Smooth muscle cell (in vitro differentiated cells): ENCODE measurements around the gene CBX7. TPM values are rescaled to one million over a fixed set of nuclear protein-coding genes. Genes with fewer than 3 reads are reported as not detected.

Experiments
- DNase-seq: peaks from one replicate; lab custom pipeline; 2025; ENCODE audit not compliant: unreplicated experiment; lab: John Stamatoyannopoulos, UW
- H2AFZ ChIP-seq: fragments of 200-600 bp; sonication (generic); 2 replicates; pipeline ENCODE4 v1.6.0; 2016; ENCODE audit warnings: antibody characterized with exemption, low read depth, mild to moderate bottlenecking
- H3F3A ChIP-seq: fragments of 200-600 bp; sonication (generic); 2 replicates; pipeline ENCODE4 v1.6.0; 2017; ENCODE audit warnings: antibody characterized with exemption, low read depth
- H3K27ac ChIP-seq: fragments of 200-600 bp; sonication (generic); 2 replicates; pipeline ENCODE4 v1.5.1; 2016; ENCODE audit warnings: low read depth, mild to moderate bottlenecking
- H3K27me3 ChIP-seq: fragments of 200-600 bp; sonication (generic); 2 replicates; pipeline ENCODE4 v1.6.1; 2016; ENCODE audit warnings: low read depth, mild to moderate bottlenecking
- H3K36me3 ChIP-seq: fragments of 200-600 bp; sonication (generic); 2 replicates; pipeline ENCODE4 v1.5.1; 2016; ENCODE audit warnings: low read depth
- H3K4me1 ChIP-seq: fragments of 200-600 bp; sonication (generic); 2 replicates; pipeline ENCODE4 v1.5.1; 2016; ENCODE audit warnings: low read depth
- H3K4me2 ChIP-seq: fragments of 200-600 bp; sonication (generic); 2 replicates; pipeline ENCODE4 v1.6.0; 2016; ENCODE audit warnings: mild to moderate bottlenecking
- H3K4me3 ChIP-seq: fragments of 200-600 bp; sonication (generic); 2 replicates; pipeline ENCODE4 v1.5.1; 2016; ENCODE audit warnings: mild to moderate bottlenecking
- H3K79me2 ChIP-seq: fragments of 200-600 bp; sonication (generic); 2 replicates; pipeline ENCODE4 v1.6.0; 2016; ENCODE audit warnings: low read depth, mild to moderate bottlenecking
- H3K9ac ChIP-seq: fragments of 200-600 bp; sonication (generic); 2 replicates; pipeline ENCODE4 v1.6.0; 2016; ENCODE audit warnings: low read depth
- H3K9me3 ChIP-seq: fragments of 200-600 bp; sonication (generic); replicated peaks from 2 replicates; pipeline ENCODE4 v1.5.1; 2016; ENCODE audit warnings: low read depth
- H4K20me1 ChIP-seq: fragments of 200-600 bp; sonication (generic); 2 replicates; pipeline ENCODE4 v1.6.0; 2016; ENCODE audit warnings: low read depth
- CTCF ChIP-seq: fragments of 200-600 bp; sonication (generic); IDR thresholded peaks from 2 replicates; pipeline ENCODE4 v1.5.1; 2017; ENCODE audit warnings: borderline replicate concordance, mild to moderate bottlenecking, antibody characterized with exemption; ENCODE audit not compliant: insufficient read depth, poor library complexity, severe bottlenecking
- WGBS: methylation state at CpG from one replicate; pipeline ENCODE4 v1.1.7; 2016; ENCODE audit warnings: low lambda C conversion rate; 5-methylcytosine and 5-hydroxymethylcytosine counted together
- polyA plus RNA-seq: library from polyadenylated mRNA; unstranded; fragments of >200 nt; fragmentation: Nextera tagmentation; extraction: Ambion mirVana; gene quantifications from 2 replicates; pipeline ENCODE4 v1.2.1, GENCODE V29; 2016
- total RNA-seq: library from RNA; depleted of rRNA; stranded (reverse); fragments of >200 nt; gene quantifications from 2 replicates; pipeline ENCODE4 v1.2.3, GENCODE V29; 2014

CBX7 gene
- total and polyA plus RNA-seq, 2 experiments from 2014 or later, result 0.40 to 1.7 TPM

- no peak for TF ChIP-seq CTCF
- WGBS, result 64% methylated on average over 6 of the region's 6 CpGs
These were observed 26.9 kb upstream of the CBX7 start for GRCh38 chr22:39179401-39179827.

GRCh38 chr22:39178206-39179111, 26.0 kb upstream of the CBX7 start:
- no peak overlapping the region for H2AFZ ChIP-seq
- no peaks in the 10 kb centered on the region for H3K27me3 ChIP-seq
- no peaks in the 10 kb centered on the region for H3K79me2 ChIP-seq
- peaks cover 23% of the 10 kb centered on the region for H3F3A ChIP-seq
- no peak for TF ChIP-seq CTCF
- H4K20me1 ChIP-seq, result no peaks in the 10 kb centered on the region
- no peak overlapping the region for H3K4me3 ChIP-seq
- peaks cover 28% of the 10 kb centered on the region for H3K4me1 ChIP-seq
- no peak overlapping the region for H3K9ac ChIP-seq
- H3K9me3 ChIP-seq, result no peaks in the 10 kb centered on the region
- no peak for DNase-seq
- WGBS, result 96% methylated on average over 19 of the region's 19 CpGs
- H3K4me2 ChIP-seq, result no peak overlapping the region
- no peak overlapping the region for H3K27ac ChIP-seq
- no peaks in the 10 kb centered on the region for H3K36me3 ChIP-seq

More at GRCh38 chr22:39179401-39179827, 26.9 kb upstream of the CBX7 start:
- Histone ChIP-seq H3K4me2 (no peak overlapping the region), H3K79me2 (no peaks in the 10 kb centered on the region), H3K27ac (no peak overlapping the region), H3K4me1 (peaks cover 20% of the 10 kb centered on the region), H3K27me3 (no peaks in the 10 kb centered on the region), H3F3A (peaks cover 19% of the 10 kb centered on the region), H2AFZ (no peak overlapping the region), H4K20me1 (no peaks in the 10 kb centered on the region), H3K9ac (no peak overlapping the region), H3K4me3 (no peak overlapping the region), H3K9me3 (no peaks in the 10 kb centered on the region), H3K36me3 (no peaks in the 10 kb centered on the region)
- no peak for DNase-seq

- Histone ChIP-seq H3K27me3 (no peaks in the 10 kb centered on the region), H3K79me2 (no peaks in the 10 kb centered on the region), H3K4me2 (no peak overlapping the region), H3K9me3 (no peaks in the 10 kb centered on the region), H4K20me1 (no peaks in the 10 kb centered on the region), H3K9ac (no peak overlapping the region), H3F3A (peaks cover 23% of the 10 kb centered on the region), H3K27ac (no peak overlapping the region), H3K4me1 (peaks cover 28% of the 10 kb centered on the region), H3K4me3 (no peak overlapping the region), H3K36me3 (no peaks in the 10 kb centered on the region), H2AFZ (no peak overlapping the region)
- no peak for TF ChIP-seq CTCF
- DNase-seq, result no peak
- 89% methylated on average over 9 of the region's 9 CpGs for WGBS
These were observed 25.3 kb upstream of the CBX7 start for GRCh38 chr22:39177791-39178190.

- H3K4me1 ChIP-seq, result peaks cover 28% of the 10 kb centered on the region
- H3K27ac ChIP-seq, result no peak overlapping the region
- no peak overlapping the region for H3K4me2 ChIP-seq
- H3K79me2 ChIP-seq, result no peaks in the 10 kb centered on the region
- no peaks in the 10 kb centered on the region for H3K9me3 ChIP-seq
- WGBS, result 95% methylated on average over 2 of the region's 2 CpGs
- no peaks in the 10 kb centered on the region for H4K20me1 ChIP-seq
- H3K36me3 ChIP-seq, result no peaks in the 10 kb centered on the region
- no peak for TF ChIP-seq CTCF
- DNase-seq, result no peak
- no peak overlapping the region for H3K9ac ChIP-seq
- no peak overlapping the region for H2AFZ ChIP-seq
- H3K4me3 ChIP-seq, result no peak overlapping the region
- H3F3A ChIP-seq, result peaks cover 23% of the 10 kb centered on the region
- no peaks in the 10 kb centered on the region for H3K27me3 ChIP-seq
These were observed 24.9 kb upstream of the CBX7 start for GRCh38 chr22:39177456-39177775.
